Stomach (tissue), 4 donors: ENCODE data around the gene KYNU.
A peak's percentile ranks its signal among the peaks of the same experiment; 100 is the strongest.

ENCODE experiments used
- CTCF ChIP-seq, 7 experiments: fragments of 450-650 bp in 4 of 7; fragments of 200-600 bp in 3 of 7; sonication (generic) in 3 of 7; IDR thresholded peaks; one replicate each; pipeline ENCODE4 v1.5.1; 2016 to 2019; ENCODE audit warnings: antibody characterized with exemption in 7 of 7, control low read depth in 2 of 7, mild to moderate bottlenecking in 1 of 7
- POLR2A ChIP-seq, 4 donors: fragments of 450-650 bp; IDR thresholded peaks; one replicate each; pipeline ENCODE4 v1.6.1; 2016; ENCODE audit warnings: antibody characterized with exemption in 4 of 4, control low read depth in 2 of 4, mild to moderate bottlenecking in 1 of 4, moderate library complexity in 1 of 4

DNA sequence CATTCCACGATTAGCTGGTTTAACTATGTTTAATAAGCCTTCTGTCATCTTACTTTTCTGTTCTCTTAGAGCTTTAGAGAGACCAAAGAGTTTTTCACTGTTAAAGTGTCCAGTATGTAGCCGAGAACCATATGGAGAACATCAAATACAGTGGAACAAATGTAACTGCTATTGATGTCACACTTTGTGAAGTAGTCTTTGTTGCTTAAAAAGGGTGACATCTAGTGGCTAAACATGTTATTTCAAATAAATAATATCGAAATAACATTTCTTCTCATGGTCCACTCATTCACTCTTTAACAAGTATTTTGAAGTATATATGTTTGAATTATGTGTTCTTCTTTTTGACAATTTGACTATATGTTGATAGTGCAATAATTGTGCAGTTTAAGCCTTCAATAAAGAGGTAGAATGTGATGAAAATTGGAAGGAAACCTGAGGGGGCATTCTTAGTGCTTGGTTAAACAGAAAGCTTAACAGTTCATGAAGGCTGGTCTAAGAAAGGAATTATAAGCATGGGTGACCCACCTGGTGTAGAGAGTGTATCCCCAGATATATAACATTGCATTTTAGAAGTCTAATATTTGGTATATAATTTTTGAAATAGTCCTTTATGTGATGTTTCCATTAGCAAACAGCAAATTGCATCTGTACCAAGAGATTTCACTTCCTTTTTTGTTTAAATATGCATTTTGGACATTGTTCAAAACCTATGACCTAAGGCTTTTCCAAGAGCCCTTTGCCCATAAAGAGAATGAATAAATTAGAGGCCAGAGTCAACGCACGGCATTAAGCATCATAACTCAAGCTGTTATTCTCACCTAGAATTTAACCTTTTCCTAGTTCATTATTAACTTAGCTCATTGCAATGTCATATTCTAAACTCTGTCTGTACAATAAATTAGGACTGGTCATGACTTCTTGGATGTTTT is 112.1 kb downstream of the KYNU start:
- peak in 3 of 7 experiments; percentile 8 to 58 (median 38) for TF ChIP-seq CTCF (IDR thresholded peaks at IDR 0.05)
- no peak for TF ChIP-seq POLR2A (IDR thresholded peaks at IDR 0.05)
